ENCODE measurements around the gene NKD1. TPM values are rescaled to one million over a fixed set of nuclear protein-coding genes. Genes with fewer than 3 reads are reported as not detected.
A peak's percentile ranks its signal among the peaks of the same experiment; 100 is the strongest.

Gene NKD1
- total RNA-seq, 2 experiments from 2014 or later: 0.04 to 0.06 TPM

DNA sequence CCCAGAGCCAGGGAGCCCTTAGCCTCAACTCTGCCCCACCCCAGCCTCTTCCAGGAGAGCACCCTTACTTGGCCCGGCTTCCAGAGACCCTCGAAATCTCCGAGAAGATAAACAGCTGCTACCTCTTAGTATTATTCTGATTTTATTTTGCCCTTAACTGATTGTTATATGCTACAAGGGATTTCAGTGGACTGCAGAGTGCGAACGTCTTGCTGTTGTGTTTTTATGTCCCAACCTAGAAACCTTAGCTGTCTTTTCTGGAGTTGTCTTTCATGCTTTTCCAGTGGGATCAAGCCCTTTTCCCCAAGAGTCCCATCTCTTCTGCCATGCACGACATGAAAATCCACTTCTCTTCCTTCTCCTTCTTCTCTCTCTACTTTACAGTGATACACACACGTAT lies 85.9 kb downstream of the NKD1 start:
- Histone ChIP-seq H4K20me1 (ENCODE audit: insufficient read depth, low read length) (no peaks in the 10 kb centered on the region), H3K9me2 (ENCODE audit: insufficient read depth, low read length) (no peaks in the 10 kb centered on the region), H3K27ac (ENCODE audit: low read depth, low read length, poor library complexity, severe bottlenecking) (no peak overlapping the region), H2AFZ (ENCODE audit: low read length) (no peak overlapping the region), H3K4me3 (ENCODE audit: low read depth, low read length, poor library complexity, severe bottlenecking) (no peak overlapping the region), H3K9me3 (ENCODE audit: low read length) (no peaks in the 10 kb centered on the region), H3K79me2 (ENCODE audit: insufficient read depth, low read depth, low read length) (no peaks in the 10 kb centered on the region), H3K4me1 (ENCODE audit: insufficient read depth, low read length, poor library complexity, severe bottlenecking) (no peaks in the 10 kb centered on the region), H3K4me2 (ENCODE audit: low read length) (no peak overlapping the region), H3K36me3 (ENCODE audit: insufficient read depth, low read length) (no peaks in the 10 kb centered on the region)
- no peak for DNase-seq (ENCODE audit: low spot score)
- intact Hi-C loops (cut with micrococcal nuclease; ENCODE audit: unreplicated experiment): no loop called here
- ChIA-PET POLR2A (interaction anchor here (0.7 kb wide), 1 partner anchor 320 kb away, joined by 3 read pairs; no protein-coding TSS in a partner anchor), CTCF (ENCODE audit: unreplicated experiment) (interaction anchor here (1.0 kb wide), 1 partner anchor 172 kb away, joined by 3 read pairs; no protein-coding TSS in a partner anchor)
- no TSS peak for BruUV-seq (replicated peaks)
- TF ChIP-seq, protein P1, sequence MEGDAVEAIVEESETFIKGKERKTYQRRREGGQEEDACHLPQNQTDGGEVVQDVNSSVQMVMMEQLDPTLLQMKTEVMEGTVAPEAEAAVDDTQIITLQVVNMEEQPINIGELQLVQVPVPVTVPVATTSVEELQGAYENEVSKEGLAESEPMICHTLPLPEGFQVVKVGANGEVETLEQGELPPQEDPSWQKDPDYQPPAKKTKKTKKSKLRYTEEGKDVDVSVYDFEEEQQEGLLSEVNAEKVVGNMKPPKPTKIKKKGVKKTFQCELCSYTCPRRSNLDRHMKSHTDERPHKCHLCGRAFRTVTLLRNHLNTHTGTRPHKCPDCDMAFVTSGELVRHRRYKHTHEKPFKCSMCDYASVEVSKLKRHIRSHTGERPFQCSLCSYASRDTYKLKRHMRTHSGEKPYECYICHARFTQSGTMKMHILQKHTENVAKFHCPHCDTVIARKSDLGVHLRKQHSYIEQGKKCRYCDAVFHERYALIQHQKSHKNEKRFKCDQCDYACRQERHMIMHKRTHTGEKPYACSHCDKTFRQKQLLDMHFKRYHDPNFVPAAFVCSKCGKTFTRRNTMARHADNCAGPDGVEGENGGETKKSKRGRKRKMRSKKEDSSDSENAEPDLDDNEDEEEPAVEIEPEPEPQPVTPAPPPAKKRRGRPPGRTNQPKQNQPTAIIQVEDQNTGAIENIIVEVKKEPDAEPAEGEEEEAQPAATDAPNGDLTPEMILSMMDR (conservative IDR thresholded peaks at IDR 0.05; ENCODE audit: low read length): no peak
- TF ChIP-seq EZH2phosphoT487 (IDR thresholded peaks at IDR 0.05; ENCODE audit: borderline replicate concordance, low read depth, low read length): no peak

DNA sequence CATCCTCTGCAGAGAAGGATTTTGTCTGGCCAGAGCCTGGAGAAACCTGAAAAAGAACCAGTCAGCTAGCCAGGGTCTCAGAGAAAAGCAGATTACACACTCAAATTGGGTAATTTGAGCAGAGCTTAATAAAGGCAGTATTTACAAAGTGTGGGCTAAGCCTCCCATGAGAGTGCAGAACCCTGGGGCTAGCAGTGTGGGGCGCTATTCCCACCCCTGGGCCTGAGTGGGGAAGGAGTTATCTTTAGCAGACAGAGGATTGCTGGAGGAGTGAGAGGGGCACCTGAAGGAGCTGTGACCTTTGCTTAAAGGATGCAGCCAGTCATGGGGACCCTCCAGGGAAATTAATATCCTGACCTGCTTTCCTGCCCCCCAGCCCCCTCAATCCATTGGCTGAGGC lies 86.8 kb downstream of the NKD1 start:
- H3K4me3 ChIP-seq (ENCODE audit: low read depth, low read length, poor library complexity, severe bottlenecking): no peak overlapping the region
- H3K27ac ChIP-seq (ENCODE audit: low read depth, low read length, poor library complexity, severe bottlenecking): no peak overlapping the region
- H3K4me1 ChIP-seq (ENCODE audit: insufficient read depth, low read length, poor library complexity, severe bottlenecking): no peaks in the 10 kb centered on the region
- no peaks in the 10 kb centered on the region for H4K20me1 ChIP-seq (ENCODE audit: insufficient read depth, low read length)
- POLR2A ChIA-PET: no interaction called here
- no peaks in the 10 kb centered on the region for H3K79me2 ChIP-seq (ENCODE audit: insufficient read depth, low read depth, low read length)
- H3K9me2 ChIP-seq (ENCODE audit: insufficient read depth, low read length): no peaks in the 10 kb centered on the region
- CTCF ChIA-PET (ENCODE audit: unreplicated experiment): no interaction called here
- intact Hi-C loops (cut with micrococcal nuclease; ENCODE audit: unreplicated experiment): no loop called here
- H2AFZ ChIP-seq (ENCODE audit: low read length): no peak overlapping the region
- H3K9me3 ChIP-seq (ENCODE audit: low read length): no peaks in the 10 kb centered on the region
- no peak for DNase-seq (ENCODE audit: low spot score)
- no peak overlapping the region for H3K4me2 ChIP-seq (ENCODE audit: low read length)
- H3K36me3 ChIP-seq (ENCODE audit: insufficient read depth, low read length): no peaks in the 10 kb centered on the region
- TF ChIP-seq EZH2phosphoT487 (IDR thresholded peaks at IDR 0.05; ENCODE audit: borderline replicate concordance, low read depth, low read length): no peak
- TF ChIP-seq, protein P1 (conservative IDR thresholded peaks at IDR 0.05; ENCODE audit: low read length): no peak
- BruUV-seq (replicated peaks): no TSS peak

DNA sequence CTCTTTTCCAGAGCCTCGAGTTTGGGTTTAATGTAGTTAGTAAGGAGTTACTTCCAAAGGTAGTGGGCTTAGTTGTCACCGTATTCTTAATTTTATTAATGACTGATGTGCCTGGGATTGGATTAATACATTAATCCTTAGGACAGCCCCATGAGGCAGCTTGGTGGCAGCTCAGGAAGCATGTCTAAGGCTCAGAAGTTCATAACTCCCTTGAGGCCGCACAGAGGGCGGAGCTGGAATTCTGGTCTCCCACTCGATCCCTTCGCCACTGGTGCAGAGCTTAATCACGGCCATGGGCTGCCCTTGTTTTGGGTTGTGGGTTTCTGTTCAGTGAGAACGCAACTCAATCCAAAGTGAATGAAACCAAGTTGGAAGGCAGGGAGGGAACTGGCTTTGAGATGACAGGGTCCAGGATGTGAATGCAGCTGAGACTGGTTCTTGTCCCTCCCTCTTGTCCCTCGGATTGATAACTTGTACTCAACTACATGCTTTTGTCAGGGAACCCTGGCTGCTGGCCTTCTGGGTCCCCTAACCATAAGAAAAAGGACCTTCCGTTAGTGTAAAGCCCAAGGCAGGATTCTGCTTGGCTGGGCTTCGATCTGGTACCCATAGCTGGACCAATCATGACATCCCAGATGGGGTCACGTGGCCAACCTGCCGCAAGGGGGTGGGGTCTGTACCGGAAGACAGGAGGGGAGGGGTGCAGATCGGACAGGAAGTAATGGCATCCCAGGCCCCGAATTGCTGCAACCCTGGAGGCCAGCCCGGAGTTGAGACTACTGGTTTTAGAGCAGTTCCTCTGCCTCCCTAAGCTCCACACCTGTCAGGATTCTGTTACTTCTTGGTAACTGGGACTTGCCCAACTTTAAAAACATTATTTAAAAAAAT lies 87.6 kb downstream of the NKD1 start:
- H3K4me2 ChIP-seq (ENCODE audit: low read length): no peak overlapping the region
- no peaks in the 10 kb centered on the region for H3K36me3 ChIP-seq (ENCODE audit: insufficient read depth, low read length)
- peak overlapping the region; percentile 75; the same call in 1 of the 2 replicates for H2AFZ ChIP-seq (ENCODE audit: low read length)
- no TSS peak for BruUV-seq (replicated peaks)
- no peak for TF ChIP-seq EZH2phosphoT487 (IDR thresholded peaks at IDR 0.05; ENCODE audit: borderline replicate concordance, low read depth, low read length)
- TF ChIP-seq, protein P1 (conservative IDR thresholded peaks at IDR 0.05; ENCODE audit: low read length): no peak
- no peaks in the 10 kb centered on the region for H3K9me3 ChIP-seq (ENCODE audit: low read length)
- CTCF ChIA-PET (ENCODE audit: unreplicated experiment): no interaction called here
- no peak overlapping the region for H3K4me3 ChIP-seq (ENCODE audit: low read depth, low read length, poor library complexity, severe bottlenecking)
- no peak overlapping the region for H3K27ac ChIP-seq (ENCODE audit: low read depth, low read length, poor library complexity, severe bottlenecking)
- H4K20me1 ChIP-seq (ENCODE audit: insufficient read depth, low read length): no peaks in the 10 kb centered on the region
- POLR2A ChIA-PET: no interaction called here
- intact Hi-C loops (cut with micrococcal nuclease; ENCODE audit: unreplicated experiment): no loop called here
- H3K79me2 ChIP-seq (ENCODE audit: insufficient read depth, low read depth, low read length): no peaks in the 10 kb centered on the region
- no peaks in the 10 kb centered on the region for H3K9me2 ChIP-seq (ENCODE audit: insufficient read depth, low read length)
- peak; percentile 29 for DNase-seq (ENCODE audit: low spot score)
- H3K4me1 ChIP-seq (ENCODE audit: insufficient read depth, low read length, poor library complexity, severe bottlenecking): no peaks in the 10 kb centered on the region
